Fibroblast of mammary gland (primary cell): ENCODE results near the gene ANKRD44.

ENCODE experiments used
- DNase-seq: peaks from one replicate; pipeline ENCODE4 v3.0.0-alpha.2; 2010; ENCODE audit warnings: low read depth
- H3K4me3 ChIP-seq: 2 replicates; pipeline ENCODE4 v1.5.1; 2011; ENCODE audit warnings: low read depth, mild to moderate bottlenecking, low read length, moderate library complexity; ENCODE audit not compliant: control insufficient read depth
- CTCF ChIP-seq: conservative IDR thresholded peaks from 2 replicates; pipeline ENCODE4 v1.5.1; 2011; ENCODE audit warnings: low read depth, low read length, inconsistent platforms; ENCODE audit not compliant: control insufficient read depth, insufficient read depth

The ANKRD44 gene

GRCh38 chr2:197258580-197258979, 52.0 kb downstream of the ANKRD44 start:
- TF ChIP-seq CTCF: no peak
- H3K4me3 ChIP-seq: no peak overlapping the region
- peak; percentile 28 for DNase-seq

GRCh38 chr2:197256547-197257170, 53.9 kb downstream of the ANKRD44 start:
- no peak for DNase-seq
- no peak for TF ChIP-seq CTCF
- no peak overlapping the region for H3K4me3 ChIP-seq

GRCh38 chr2:197256021-197256420, 54.6 kb downstream of the ANKRD44 start:
- TF ChIP-seq CTCF: no peak
- H3K4me3 ChIP-seq: no peak overlapping the region
- no peak for DNase-seq

- no peak overlapping the region for H3K4me3 ChIP-seq
- TF ChIP-seq CTCF: no peak
Measured at GRCh38 chr2:197255543-197255942, 55.0 kb downstream of the ANKRD44 start.

GRCh38 chr2:197254776-197255530, 55.6 kb downstream of the ANKRD44 start:
- no peak overlapping the region for H3K4me3 ChIP-seq
- no peak for DNase-seq
- TF ChIP-seq CTCF: no peak

More at GRCh38 chr2:197255543-197255942, 55.0 kb downstream of the ANKRD44 start:
- no peak for DNase-seq

GRCh38 chr2:197251576-197251975, 59.0 kb downstream of the ANKRD44 start:
- H3K4me3 ChIP-seq: no peak overlapping the region
- peak; percentile 45 for DNase-seq
- TF ChIP-seq CTCF: no peak
